ENCODE results near the gene SLCO3A1. TPM values are rescaled to one million over a fixed set of nuclear protein-coding genes. Genes with fewer than 3 reads are reported as not detected.

Gene SLCO3A1
- total and polyA plus RNA-seq, 4 donors, result 9.6 to 60.7 (median 34.4) TPM

DNA sequence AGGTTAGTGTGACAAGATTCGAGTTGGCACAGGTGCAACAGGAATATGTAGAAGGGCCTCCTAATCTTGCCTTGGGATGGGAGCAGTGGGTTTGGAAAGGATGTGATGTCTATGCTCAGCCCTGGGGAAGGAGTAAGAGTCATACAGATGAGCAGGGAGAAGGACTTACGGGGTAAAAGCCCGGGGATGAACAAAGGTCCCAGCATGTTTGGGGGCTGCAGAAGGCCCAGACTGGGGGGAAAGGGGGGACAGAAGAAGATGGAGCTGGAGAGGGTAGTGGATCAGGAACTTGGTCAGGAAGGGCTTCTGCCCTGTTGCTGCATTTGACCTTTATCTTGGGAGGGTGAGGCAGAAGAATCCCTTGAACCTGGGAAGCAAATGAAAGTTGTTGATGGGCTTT lies 300.1 kb downstream of the SLCO3A1 start:
- no peak overlapping the region for H3K27ac ChIP-seq (ENCODE audit: low read depth in 1 of 2, low read length in 2 of 2)
- ATAC-seq (ENCODE audit: low FRiP score), result no peak

DNA sequence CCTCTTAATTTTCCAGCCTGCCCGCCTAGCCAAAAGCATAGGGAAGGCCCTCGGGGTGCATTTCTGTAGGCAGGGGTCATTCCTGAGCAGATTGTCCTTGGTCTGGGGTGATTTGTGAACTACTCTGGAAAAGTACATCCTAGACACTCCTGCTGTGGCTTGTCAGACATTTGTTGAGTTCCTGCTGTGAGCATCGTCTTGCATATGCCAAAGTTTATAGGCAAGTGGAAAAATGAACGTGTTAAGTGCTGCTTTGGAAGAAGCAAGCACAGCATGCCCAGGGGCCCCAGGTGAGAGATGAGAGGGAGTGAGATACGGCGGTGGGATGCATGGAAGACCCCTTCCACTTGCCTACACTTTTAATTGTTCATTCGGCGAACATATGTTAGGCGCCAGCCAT lies 302.4 kb downstream of the SLCO3A1 start:
- intact Hi-C loops (cut with DNase I), result no loop called here
- Histone ChIP-seq H3K4me3 (ENCODE audit: low read length in 2 of 2) (no peak overlapping the region), H3K27ac (ENCODE audit: low read depth in 1 of 2, low read length in 2 of 2) (no peak overlapping the region), H3K9me3 (ENCODE audit: control insufficient read depth, low read length) (no peaks in the 10 kb centered on the region), H3K27me3 (ENCODE audit: control insufficient read depth in 1 of 2, insufficient read depth in 2 of 2, low read length in 1 of 2) (no peaks in the 10 kb centered on the region), H3K36me3 (ENCODE audit: control insufficient read depth in 1 of 2, insufficient read depth in 2 of 2, low read length in 1 of 2) (peaks cover 1 to 12% of the 10 kb centered on the region in 2 donors), H3K4me1 (ENCODE audit: control insufficient read depth in 1 of 2, insufficient read depth in 2 of 2, low read length in 2 of 2) (no peaks in the 10 kb centered on the region)
- WGBS, 2 donors, result 88 to 89% methylated on average over 9 of the region's 9 CpGs
- DNase-seq (no peak), ATAC-seq (ENCODE audit: low FRiP score) (no peak)

More for the DNA sequence above, 300.1 kb downstream of the SLCO3A1 start:
- Histone ChIP-seq H3K27me3 (ENCODE audit: control insufficient read depth in 1 of 2, insufficient read depth in 2 of 2, low read length in 1 of 2) (no peaks in the 10 kb centered on the region), H3K4me3 (ENCODE audit: low read length in 2 of 2) (no peak overlapping the region), H3K9me3 (ENCODE audit: control insufficient read depth, low read length) (no peaks in the 10 kb centered on the region), H3K36me3 (ENCODE audit: control insufficient read depth in 1 of 2, insufficient read depth in 2 of 2, low read length in 1 of 2) (peaks cover 1 to 12% of the 10 kb centered on the region in 2 donors), H3K4me1 (ENCODE audit: control insufficient read depth in 1 of 2, insufficient read depth in 2 of 2, low read length in 2 of 2) (no peaks in the 10 kb centered on the region)
- WGBS, 2 donors, result 78 to 95% methylated on average over 3 of the region's 3 CpGs
- DNase-seq, result no peak
- intact Hi-C loops (cut with DNase I), result no loop called here

DNA sequence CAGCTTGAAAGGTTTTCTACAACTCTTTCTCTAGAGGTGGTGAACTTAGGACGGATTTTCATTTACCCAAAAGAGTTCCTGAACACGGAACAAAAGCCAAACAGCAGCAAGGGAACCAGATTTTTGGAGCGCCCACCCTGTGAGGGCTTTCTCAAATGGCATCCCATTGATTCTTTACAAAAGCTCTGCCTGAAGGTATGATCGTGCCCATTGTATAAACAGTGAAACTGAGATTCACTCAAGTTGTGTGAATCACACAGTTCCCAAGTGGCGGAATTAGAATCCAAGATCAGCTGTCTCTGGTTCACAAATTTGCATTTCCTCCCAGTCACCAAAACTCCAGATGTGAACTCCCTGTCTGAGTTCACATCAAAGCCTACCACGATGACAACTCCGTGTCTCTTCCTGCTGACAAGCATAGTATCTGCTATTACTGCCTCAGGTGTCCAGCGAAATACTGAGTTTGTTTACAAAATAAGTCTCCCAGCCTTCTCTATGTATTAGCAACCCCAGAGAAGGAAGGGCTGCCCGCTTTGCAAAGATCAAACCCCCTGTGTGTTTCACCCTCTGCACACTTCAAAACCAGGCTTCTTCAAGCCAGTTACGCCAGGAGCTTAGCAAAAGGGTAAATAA lies 304.3 kb downstream of the SLCO3A1 start:
- H3K36me3 ChIP-seq (ENCODE audit: control insufficient read depth in 1 of 2, insufficient read depth in 2 of 2, low read length in 1 of 2), result peaks cover 3 to 9% of the 10 kb centered on the region in 2 donors
- no peak for DNase-seq
- intact Hi-C loops (cut with DNase I), result no loop called here
- no peak overlapping the region for H3K4me3 ChIP-seq (ENCODE audit: low read length in 2 of 2)
- H3K4me1 ChIP-seq (ENCODE audit: control insufficient read depth in 1 of 2, insufficient read depth in 2 of 2, low read length in 2 of 2), result no peaks in the 10 kb centered on the region
- H3K27me3 ChIP-seq (ENCODE audit: control insufficient read depth in 1 of 2, insufficient read depth in 2 of 2, low read length in 1 of 2), result no peaks in the 10 kb centered on the region
- no peak for ATAC-seq (ENCODE audit: low FRiP score)
- no peaks in the 10 kb centered on the region for H3K9me3 ChIP-seq (ENCODE audit: control insufficient read depth, low read length)
- WGBS, 2 donors, result 92 to 93% methylated on average over 10 of the region's 10 CpGs
- H3K27ac ChIP-seq (ENCODE audit: low read depth in 1 of 2, low read length in 2 of 2), result no peak overlapping the region

DNA sequence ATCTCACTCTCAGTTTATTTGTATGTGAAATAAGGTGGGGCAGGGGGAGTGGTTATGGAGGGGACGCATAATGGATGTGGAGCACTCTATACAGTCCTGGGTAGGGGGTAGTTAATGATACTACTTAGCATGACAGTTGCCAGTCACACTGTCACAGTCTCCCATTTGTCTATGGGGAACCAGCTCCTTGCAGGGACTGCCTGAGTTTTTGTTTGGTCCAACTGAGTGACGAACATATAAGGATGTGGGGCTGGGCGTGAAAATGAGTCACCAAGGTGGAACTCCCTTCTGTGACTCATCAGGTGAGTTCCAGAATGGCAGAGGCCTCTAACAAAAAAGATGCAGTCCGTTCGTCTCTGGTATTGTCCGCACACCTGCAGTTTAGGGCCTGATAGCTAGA lies 304.9 kb downstream of the SLCO3A1 start:
- Histone ChIP-seq H3K4me3 (ENCODE audit: low read length in 2 of 2) (no peak overlapping the region), H3K27ac (ENCODE audit: low read depth in 1 of 2, low read length in 2 of 2) (no peak overlapping the region), H3K27me3 (ENCODE audit: control insufficient read depth in 1 of 2, insufficient read depth in 2 of 2, low read length in 1 of 2) (no peaks in the 10 kb centered on the region), H3K36me3 (ENCODE audit: control insufficient read depth in 1 of 2, insufficient read depth in 2 of 2, low read length in 1 of 2) (peaks cover 3 to 9% of the 10 kb centered on the region in 2 donors), H3K4me1 (ENCODE audit: control insufficient read depth in 1 of 2, insufficient read depth in 2 of 2, low read length in 2 of 2) (no peaks in the 10 kb centered on the region), H3K9me3 (ENCODE audit: control insufficient read depth, low read length) (no peaks in the 10 kb centered on the region)
- no peak for ATAC-seq (ENCODE audit: low FRiP score)
- DNase-seq, result no peak
- intact Hi-C loops (cut with DNase I), result no loop called here
- WGBS, 2 donors, result 79 to 90% methylated on average over 6 of the region's 6 CpGs

DNA sequence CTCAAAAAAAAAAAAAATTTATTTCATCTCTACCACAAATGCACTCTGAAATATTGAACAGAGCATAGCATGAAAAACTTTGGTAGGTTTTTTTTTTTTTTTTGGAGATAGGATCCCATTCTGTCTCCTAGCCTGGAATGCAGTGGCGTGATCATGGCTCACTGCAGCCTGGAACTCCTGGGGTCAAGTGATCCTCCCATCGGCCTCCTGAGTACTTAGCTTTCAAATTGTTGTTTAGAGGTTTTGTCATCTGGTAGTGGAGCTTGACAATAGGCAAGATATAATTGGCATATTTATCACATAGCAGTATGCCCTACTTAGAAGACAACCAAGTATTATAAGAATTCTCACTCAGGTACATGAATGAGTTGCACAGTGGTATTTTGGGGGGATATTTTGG lies 306.0 kb downstream of the SLCO3A1 start:
- Histone ChIP-seq H3K9me3 (ENCODE audit: control insufficient read depth, low read length) (no peaks in the 10 kb centered on the region), H3K27me3 (ENCODE audit: control insufficient read depth in 1 of 2, insufficient read depth in 2 of 2, low read length in 1 of 2) (no peaks in the 10 kb centered on the region), H3K36me3 (ENCODE audit: control insufficient read depth in 1 of 2, insufficient read depth in 2 of 2, low read length in 1 of 2) (peaks cover 3 to 8% of the 10 kb centered on the region in 2 donors), H3K4me3 (ENCODE audit: low read length in 2 of 2) (no peak overlapping the region), H3K4me1 (ENCODE audit: control insufficient read depth in 1 of 2, insufficient read depth in 2 of 2, low read length in 2 of 2) (no peaks in the 10 kb centered on the region), H3K27ac (ENCODE audit: low read depth in 1 of 2, low read length in 2 of 2) (no peak overlapping the region)
- no peak for DNase-seq
- ATAC-seq (ENCODE audit: low FRiP score), result no peak
- 88 to 91% methylated on average over 2 of the region's 2 CpGs for WGBS, 2 donors
- intact Hi-C loops (cut with DNase I), result no loop called here

DNA sequence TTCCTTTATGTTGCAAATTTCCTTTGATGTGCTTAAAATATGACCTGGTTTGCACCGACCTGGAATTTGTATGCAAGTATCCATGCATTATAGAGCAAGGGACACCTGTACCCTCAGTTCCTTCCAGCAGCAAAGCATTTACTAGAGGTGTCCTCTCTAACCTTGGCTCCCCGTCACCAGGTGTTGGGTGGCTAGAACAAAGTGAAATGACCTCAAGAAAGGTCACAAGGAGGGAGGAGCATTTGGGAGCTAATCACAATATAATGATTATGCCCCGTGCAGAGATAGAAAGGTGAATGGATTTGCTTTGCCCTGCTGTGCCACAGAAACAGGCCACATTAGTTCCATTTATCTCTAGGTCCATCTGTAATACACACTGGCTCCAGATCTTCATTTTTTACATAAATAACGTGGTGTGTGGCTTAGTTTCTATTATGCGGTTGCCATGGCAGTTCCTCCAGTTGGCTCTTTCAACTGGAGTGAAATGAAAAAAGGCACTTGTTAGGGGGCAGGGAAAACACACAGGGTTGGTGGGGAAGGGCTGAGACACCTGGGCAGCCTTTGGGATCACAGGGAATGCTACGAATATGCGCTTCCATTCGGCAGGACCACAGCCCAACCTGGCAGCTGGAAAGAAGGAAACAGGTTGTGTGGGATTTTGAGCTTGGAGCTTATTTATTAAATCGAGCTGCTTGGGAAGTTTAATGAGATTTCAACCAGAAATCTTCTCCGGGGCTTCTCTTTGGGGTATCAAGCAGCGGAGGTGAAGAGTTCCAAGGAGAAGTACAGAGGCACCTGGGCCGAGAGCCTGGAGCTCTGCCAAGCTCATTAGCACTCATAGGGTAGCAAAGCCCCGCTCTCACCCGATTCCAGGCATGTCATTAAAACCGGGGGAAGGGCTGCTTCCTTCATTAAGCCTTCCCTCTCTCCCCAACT lies 306.7 kb downstream of the SLCO3A1 start:
- H3K36me3 ChIP-seq (ENCODE audit: control insufficient read depth in 1 of 2, insufficient read depth in 2 of 2, low read length in 1 of 2), result peaks cover 3 to 5% of the 10 kb centered on the region in 2 donors
- H3K4me3 ChIP-seq (ENCODE audit: low read length in 2 of 2), result no peak overlapping the region
- intact Hi-C loops (cut with DNase I), result no loop called here
- H3K4me1 ChIP-seq (ENCODE audit: control insufficient read depth in 1 of 2, insufficient read depth in 2 of 2, low read length in 2 of 2), result no peaks in the 10 kb centered on the region
- no peak overlapping the region for H3K27ac ChIP-seq (ENCODE audit: low read depth in 1 of 2, low read length in 2 of 2)
- WGBS, 2 donors, result 68 to 69% methylated on average over 15 of the region's 15 CpGs
- ATAC-seq (ENCODE audit: low FRiP score) (no peak), DNase-seq (no peak)
- H3K27me3 ChIP-seq (ENCODE audit: control insufficient read depth in 1 of 2, insufficient read depth in 2 of 2, low read length in 1 of 2), result no peaks in the 10 kb centered on the region
- no peaks in the 10 kb centered on the region for H3K9me3 ChIP-seq (ENCODE audit: control insufficient read depth, low read length)

DNA sequence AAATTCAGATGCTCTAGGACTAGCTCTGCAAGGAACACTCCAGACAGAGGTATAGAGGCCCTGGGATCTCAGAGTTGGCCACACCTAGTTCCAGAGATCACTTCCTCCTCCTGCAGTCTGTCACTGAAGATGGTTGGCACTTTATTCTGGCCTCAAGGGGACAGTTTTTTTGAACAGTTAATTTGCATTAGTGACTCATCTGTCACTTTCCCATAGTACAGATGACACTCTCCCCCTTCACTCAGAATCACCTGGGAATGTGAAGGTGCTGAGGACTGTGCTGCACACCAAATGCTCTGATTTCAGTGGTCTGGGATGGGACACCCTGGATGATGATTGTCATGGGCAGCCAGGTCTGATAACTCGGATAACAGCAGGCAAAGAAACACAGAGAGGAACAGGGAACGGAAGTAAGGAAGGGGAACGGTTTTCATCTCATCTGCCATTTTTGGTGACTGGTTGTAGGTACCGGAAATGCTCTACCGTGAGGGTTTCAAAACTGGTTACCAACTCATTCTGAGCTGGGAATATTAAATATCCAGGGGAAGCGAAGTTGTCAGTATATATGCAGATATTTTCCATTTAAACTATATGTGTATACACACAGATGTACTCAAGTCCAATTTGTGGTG lies 307.6 kb downstream of the SLCO3A1 start:
- ATAC-seq (ENCODE audit: low FRiP score) (no peak), DNase-seq (no peak)
- H3K4me1 ChIP-seq (ENCODE audit: control insufficient read depth in 1 of 2, insufficient read depth in 2 of 2, low read length in 2 of 2), result no peaks in the 10 kb centered on the region
- WGBS, 2 donors, result 91 to 93% methylated on average over 6 of the region's 6 CpGs
- H3K27me3 ChIP-seq (ENCODE audit: control insufficient read depth in 1 of 2, insufficient read depth in 2 of 2, low read length in 1 of 2), result no peaks in the 10 kb centered on the region
- H3K9me3 ChIP-seq (ENCODE audit: control insufficient read depth, low read length), result no peaks in the 10 kb centered on the region
- no peak overlapping the region for H3K27ac ChIP-seq (ENCODE audit: low read depth in 1 of 2, low read length in 2 of 2)
- intact Hi-C loops (cut with DNase I), result no loop called here
- no peak overlapping the region for H3K4me3 ChIP-seq (ENCODE audit: low read length in 2 of 2)
- H3K36me3 ChIP-seq (ENCODE audit: control insufficient read depth in 1 of 2, insufficient read depth in 2 of 2, low read length in 1 of 2), result peaks cover 2 to 5% of the 10 kb centered on the region in 2 donors

DNA sequence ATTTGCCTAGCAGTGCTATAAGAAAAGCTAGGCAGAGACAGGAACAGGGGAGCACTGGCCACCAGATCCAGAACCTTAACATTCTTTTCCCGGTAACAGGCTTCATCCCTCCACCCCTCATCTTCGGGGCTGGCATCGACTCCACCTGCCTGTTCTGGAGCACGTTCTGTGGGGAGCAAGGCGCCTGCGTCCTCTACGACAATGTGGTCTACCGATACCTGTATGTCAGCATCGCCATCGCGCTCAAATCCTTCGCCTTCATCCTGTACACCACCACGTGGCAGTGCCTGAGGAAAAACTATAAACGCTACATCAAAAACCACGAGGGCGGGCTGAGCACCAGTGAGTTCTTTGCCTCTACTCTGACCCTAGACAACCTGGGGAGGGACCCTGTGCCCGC lies 309.1 kb downstream of the SLCO3A1 start:
- H3K4me1 ChIP-seq (ENCODE audit: control insufficient read depth in 1 of 2, insufficient read depth in 2 of 2, low read length in 2 of 2), result no peaks in the 10 kb centered on the region
- no peaks in the 10 kb centered on the region for H3K9me3 ChIP-seq (ENCODE audit: control insufficient read depth, low read length)
- peaks cover 2 to 5% of the 10 kb centered on the region in 2 donors for H3K36me3 ChIP-seq (ENCODE audit: control insufficient read depth in 1 of 2, insufficient read depth in 2 of 2, low read length in 1 of 2)
- no peak for ATAC-seq (ENCODE audit: low FRiP score)
- no peak overlapping the region for H3K27ac ChIP-seq (ENCODE audit: low read depth in 1 of 2, low read length in 2 of 2)
- no peak overlapping the region for H3K4me3 ChIP-seq (ENCODE audit: low read length in 2 of 2)
- 93 to 94% methylated on average over 17 of the region's 17 CpGs for WGBS, 2 donors
- intact Hi-C loops (cut with DNase I), result no loop called here
- DNase-seq, result no peak
- H3K27me3 ChIP-seq (ENCODE audit: control insufficient read depth in 1 of 2, insufficient read depth in 2 of 2, low read length in 1 of 2), result no peaks in the 10 kb centered on the region

All from aorta (tissue), 5 donors.